ENCODE data around the gene EHD2. TPM values are rescaled to one million over a fixed set of nuclear protein-coding genes. Genes with fewer than 3 reads are reported as not detected.
"Not testable (repeated sequence)": the region's sequence is repeated elsewhere in the genome, so short reads cannot be mapped to it uniquely, and the experiment has no call there.

EHD2 gene, protein sequence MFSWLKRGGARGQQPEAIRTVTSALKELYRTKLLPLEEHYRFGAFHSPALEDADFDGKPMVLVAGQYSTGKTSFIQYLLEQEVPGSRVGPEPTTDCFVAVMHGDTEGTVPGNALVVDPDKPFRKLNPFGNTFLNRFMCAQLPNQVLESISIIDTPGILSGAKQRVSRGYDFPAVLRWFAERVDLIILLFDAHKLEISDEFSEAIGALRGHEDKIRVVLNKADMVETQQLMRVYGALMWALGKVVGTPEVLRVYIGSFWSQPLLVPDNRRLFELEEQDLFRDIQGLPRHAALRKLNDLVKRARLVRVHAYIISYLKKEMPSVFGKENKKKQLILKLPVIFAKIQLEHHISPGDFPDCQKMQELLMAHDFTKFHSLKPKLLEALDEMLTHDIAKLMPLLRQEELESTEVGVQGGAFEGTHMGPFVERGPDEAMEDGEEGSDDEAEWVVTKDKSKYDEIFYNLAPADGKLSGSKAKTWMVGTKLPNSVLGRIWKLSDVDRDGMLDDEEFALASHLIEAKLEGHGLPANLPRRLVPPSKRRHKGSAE
- not detected for polyA plus RNA-seq

DNA sequence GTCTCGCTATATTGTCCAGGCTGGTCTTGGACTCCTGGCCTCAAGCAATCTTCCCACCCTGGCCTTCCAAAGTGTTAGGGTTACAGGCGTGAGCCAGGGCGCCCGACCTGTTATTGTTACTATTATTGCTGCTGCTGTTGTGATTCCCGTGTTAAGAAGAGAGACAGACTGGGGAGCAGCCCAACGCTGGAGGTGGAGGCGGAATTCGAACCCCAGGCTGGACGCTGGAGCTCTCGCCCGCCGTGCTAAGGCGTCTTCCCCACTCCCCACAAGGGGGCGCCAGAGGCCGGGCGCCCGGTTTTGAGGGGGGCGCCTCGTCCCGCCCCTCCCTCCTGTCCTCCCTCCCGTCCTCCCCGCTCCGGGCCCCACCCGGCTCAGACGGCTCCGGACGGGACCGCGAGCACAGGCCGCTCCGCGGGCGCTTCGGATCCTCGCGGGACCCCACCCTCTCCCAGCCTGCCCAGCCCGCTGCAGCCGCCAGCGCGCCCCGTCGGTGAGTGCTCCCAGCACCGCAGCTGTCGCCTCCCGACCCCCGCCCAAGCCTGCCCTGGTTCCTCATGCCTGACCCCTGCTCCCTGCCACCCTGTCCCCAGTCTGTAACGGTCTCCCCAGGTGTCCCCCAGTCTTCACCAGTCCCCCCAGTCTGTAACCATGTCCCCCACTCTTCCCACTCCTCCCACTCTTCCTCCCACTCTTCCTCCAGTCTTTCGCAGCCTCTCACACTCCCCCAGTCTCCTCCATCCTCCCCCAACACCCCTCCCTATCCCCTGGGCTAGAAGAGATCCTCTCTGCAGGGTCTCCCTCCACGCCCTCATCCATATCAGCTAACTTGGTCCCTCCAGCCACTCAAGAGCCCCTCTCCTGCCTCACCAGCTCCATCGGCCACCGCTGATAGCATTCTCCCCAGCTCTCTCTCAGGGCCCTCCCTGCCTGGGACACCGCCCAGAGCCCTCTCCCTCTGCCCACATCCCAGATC, at the start of gene EHD2:
Gene EHD2 (plus strand): TSS at position 377 of the 976 bp plus-strand sequence. CDS start 3,191 bp downstream, outside the sequence.
- peaks cover 1% of the 10 kb centered on the region for H3K36me3 Mint-ChIP-seq
- no peak within 1 kb of the TSS for H3K27ac Mint-ChIP-seq
- peaks cover 32% of the 10 kb centered on the region for H3K27me3 Mint-ChIP-seq
- H3K4me1 Mint-ChIP-seq: peaks cover 0 to 3% (median 2%) of the 10 kb centered on the region in 3 donors
- peak within 1 kb of the TSS in 1 of 4 donors; percentile 10 for H3K4me3 Mint-ChIP-seq
- H3K9me3 Mint-ChIP-seq: peaks cover 4 to 10% (median 9%) of the 10 kb centered on the region in 3 donors

DNA sequence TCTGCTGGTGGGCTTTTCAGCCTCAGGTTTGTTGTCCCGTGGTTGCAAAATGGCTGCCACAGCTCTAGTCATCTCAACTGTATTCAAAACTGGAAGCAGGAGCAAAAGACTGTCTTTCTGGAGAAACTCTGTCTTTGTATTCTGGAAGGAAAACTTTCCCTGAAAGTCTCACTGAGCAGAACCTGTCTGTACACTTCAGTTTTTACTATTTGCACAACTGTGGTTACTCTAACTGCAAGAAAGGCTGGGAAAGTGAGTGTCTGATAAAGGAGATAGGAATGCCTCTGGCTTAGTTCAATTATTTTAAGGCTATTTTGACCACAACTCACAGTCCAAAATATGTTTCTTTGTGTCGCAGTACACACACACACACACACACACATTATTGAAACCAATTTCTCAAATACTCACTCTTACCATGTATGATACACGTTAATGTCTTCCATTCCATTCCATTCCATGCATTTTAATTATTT, 49.7 kb upstream of the EHD2 start:
- Mint-ChIP-seq H3K4me1 (peaks cover 0 to 5% (median 4%) of the 10 kb centered on the region in 3 donors), H3K9me3 (no peaks in the 10 kb centered on the region), H3K27me3 (no peaks in the 10 kb centered on the region), H3K4me3 (no peak overlapping the region), H3K27ac (no peak overlapping the region), H3K36me3 (peaks cover 3% of the 10 kb centered on the region)

DNA sequence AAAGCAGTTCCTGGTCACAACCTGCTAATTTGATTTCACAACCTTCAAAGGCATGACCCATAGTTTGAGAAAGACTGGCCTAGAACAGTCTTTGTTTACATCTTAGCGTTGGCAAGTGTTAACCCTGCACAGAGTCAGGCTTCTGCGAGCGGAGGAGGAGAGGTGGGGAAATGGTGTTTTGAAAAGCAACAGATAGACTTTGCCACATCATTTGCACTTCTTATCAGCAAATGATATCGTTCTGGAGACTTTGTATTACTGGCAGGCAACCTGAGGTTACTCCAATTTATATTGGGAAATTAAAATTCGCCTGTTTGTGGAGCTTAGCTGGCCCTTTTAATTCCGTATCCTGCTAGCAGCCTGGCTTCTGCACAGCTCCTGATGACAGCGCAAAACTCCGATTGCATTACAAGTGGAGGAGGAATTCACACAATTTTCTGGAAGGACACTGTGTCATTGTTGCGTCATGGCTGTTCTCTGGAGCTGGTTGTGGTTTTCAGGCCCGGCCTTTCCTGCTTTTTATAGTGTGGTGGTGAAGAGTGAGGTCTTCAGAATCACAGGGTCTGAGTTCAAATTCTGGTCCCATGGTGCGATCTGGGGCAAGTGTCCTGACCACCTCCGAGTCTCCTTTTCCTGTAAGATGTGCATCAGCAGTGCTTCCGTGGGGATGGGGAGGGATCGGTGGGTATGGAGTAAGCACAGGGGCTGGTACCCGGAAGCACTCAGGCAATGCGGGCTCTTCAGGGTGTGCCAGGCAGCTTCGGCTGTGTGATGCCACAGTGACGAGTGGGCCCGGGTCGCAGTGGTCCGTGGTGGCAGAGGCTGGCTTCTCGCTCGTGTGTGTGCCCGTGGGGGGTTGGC, 49.1 kb upstream of the EHD2 start:
- peaks cover 4% of the 10 kb centered on the region for H3K36me3 Mint-ChIP-seq
- no peak overlapping the region for H3K4me3 Mint-ChIP-seq
- H3K27me3 Mint-ChIP-seq: no peaks in the 10 kb centered on the region
- H3K9me3 Mint-ChIP-seq: no peaks in the 10 kb centered on the region
- no peak overlapping the region for H3K27ac Mint-ChIP-seq
- H3K4me1 Mint-ChIP-seq: peaks cover 0 to 5% (median 5%) of the 10 kb centered on the region in 3 donors

DNA sequence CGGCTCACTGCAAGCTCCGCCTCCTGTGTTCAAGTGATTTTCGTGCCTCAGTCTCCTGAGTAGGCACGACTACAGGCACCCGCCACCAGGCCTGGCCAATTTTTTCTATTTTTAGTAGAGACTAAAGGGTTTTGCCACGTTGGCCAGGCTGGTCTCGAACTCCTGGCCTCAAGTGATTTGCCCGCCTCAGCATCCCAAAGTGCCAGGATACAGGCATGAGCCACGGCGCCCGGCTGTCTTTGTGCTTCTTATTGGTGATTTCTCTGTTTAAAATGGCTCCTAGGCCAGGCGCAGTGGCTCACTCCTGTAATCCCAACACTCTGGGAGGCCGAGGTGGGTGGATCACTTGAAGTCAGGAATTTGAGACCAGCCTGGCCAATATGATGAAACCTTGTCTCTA, 44.7 kb upstream of the EHD2 start:
- not testable (repeated sequence) for H3K27me3 Mint-ChIP-seq, H3K4me1 Mint-ChIP-seq, H3K9me3 Mint-ChIP-seq, H3K4me3 Mint-ChIP-seq, H3K36me3 Mint-ChIP-seq, H3K27ac Mint-ChIP-seq

DNA sequence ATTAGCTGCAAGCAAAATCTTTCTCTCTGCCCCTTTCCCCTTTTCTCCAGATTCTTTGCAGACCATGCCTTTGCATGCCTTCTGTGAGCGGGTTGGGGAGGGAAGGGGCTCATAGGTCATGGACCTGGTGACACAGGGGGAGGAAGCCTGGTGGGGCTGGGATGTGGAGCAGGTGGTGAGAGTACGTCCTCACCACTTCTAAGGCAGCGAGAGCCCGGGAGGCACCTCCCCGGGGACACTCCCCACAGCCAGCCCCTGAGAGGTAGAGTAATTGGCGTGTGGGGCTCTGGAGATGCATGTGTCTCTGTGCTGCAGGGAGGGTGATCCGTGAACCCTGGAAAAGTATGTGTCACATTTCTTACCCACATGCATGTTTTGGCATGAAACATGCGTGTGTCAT, 42.5 kb upstream of the EHD2 start:
- H3K4me3 Mint-ChIP-seq: no peak overlapping the region
- peaks cover 0 to 3% (median 0%) of the 10 kb centered on the region in 3 donors for H3K4me1 Mint-ChIP-seq
- H3K9me3 Mint-ChIP-seq: no peaks in the 10 kb centered on the region
- peaks cover 6% of the 10 kb centered on the region for H3K36me3 Mint-ChIP-seq
- H3K27me3 Mint-ChIP-seq: no peaks in the 10 kb centered on the region
- H3K27ac Mint-ChIP-seq: peak overlapping the region in 1 of 3 donors; percentile 4

DNA sequence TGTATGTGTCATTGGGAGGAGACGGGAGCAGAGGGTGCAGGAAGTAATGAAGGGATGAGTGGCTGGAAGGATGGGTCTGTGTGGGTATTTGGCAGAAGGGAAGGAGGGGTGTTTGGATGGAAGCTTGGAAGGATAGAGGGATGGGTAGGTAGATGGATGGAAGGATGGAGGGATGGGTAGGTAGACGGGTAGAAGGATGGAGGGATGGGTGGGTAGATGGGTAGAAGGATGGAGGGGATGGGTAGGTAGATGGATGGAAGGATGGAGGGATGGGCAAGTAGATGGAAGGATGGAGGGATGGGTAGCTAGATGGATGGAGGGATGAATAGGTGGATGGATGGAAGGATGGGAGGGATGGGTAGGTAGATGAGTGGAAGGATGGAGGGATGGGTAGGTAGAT, 41.7 kb upstream of the EHD2 start:
- peaks cover 6% of the 10 kb centered on the region for H3K36me3 Mint-ChIP-seq
- no peaks in the 10 kb centered on the region for H3K9me3 Mint-ChIP-seq
- no peak overlapping the region for H3K4me3 Mint-ChIP-seq
- no peak overlapping the region for H3K27ac Mint-ChIP-seq
- H3K4me1 Mint-ChIP-seq: peaks cover 0 to 3% (median 0%) of the 10 kb centered on the region in 3 donors
- H3K27me3 Mint-ChIP-seq: no peaks in the 10 kb centered on the region

DNA sequence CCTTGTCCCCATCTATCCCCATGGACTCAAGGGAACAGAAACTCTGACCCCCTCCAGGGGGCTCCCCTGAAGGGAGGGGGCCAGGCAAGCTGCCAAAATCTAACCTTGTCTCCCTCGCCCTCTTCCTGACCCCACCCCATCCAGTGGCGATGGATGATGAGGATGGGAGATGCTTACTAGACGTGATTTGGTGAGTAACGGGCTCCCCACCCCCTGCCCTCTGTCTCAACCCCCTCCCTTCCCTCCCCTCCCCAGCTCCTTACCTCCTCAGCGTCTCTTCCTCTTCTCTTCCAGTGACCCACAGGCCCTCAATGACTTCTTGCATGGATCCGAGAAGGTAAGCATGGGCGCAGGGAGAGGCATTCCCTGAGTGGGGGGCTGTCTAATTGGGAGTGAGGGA, 39.8 kb upstream of the EHD2 start:
- Mint-ChIP-seq H3K4me1 (peaks cover 0 to 3% (median 0%) of the 10 kb centered on the region in 3 donors), H3K9me3 (no peaks in the 10 kb centered on the region), H3K27ac (no peak overlapping the region), H3K4me3 (no peak overlapping the region), H3K36me3 (peaks cover 6% of the 10 kb centered on the region), H3K27me3 (no peaks in the 10 kb centered on the region)

DNA sequence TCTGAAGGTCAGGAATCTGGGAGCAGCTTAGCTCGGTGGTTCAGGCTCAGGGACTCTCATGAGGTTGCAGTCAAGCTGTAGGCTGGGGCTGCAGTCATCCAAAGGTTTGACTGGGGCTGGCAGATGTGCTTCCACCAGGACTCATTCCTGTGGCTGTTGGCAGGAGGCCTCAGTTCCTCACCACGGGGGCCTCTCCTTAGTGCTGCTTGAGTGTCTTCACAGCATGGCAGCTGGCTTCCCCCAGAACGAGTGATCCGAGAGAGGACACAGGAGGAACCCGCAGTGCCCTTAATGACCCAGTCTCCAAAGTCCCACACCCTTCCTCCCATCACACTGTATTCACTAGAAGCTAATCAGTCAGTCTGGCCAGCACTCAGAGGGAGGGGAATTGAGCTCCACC, 38.7 kb upstream of the EHD2 start:
- Mint-ChIP-seq H3K4me3 (no peak overlapping the region), H3K36me3 (peaks cover 4% of the 10 kb centered on the region), H3K9me3 (no peaks in the 10 kb centered on the region), H3K27ac (no peak overlapping the region), H3K4me1 (peaks cover 0 to 2% (median 0%) of the 10 kb centered on the region in 3 donors), H3K27me3 (no peaks in the 10 kb centered on the region)

DNA sequence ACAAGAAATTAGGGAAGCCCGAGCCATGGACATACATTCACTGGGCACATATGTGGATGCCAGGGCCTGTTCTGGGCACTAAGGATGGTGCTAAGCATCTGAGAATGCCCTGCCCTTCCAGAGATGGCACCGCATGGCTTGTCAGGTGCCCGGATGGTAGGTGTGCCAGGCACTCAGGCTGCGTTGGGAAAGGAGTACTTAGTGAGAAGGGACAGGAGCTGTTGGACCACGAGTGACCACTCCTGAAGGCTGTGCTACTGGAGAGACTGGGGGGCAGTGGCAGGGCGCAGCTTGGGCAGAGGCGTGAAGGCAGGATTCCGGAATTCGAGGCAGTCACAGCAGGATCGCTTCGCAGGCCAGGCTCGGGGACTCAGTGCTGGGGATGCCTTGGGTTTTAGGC, 38.0 kb upstream of the EHD2 start:
- Mint-ChIP-seq H3K4me3 (no peak overlapping the region), H3K36me3 (peaks cover 2% of the 10 kb centered on the region), H3K9me3 (no peaks in the 10 kb centered on the region), H3K4me1 (peaks cover 0 to 2% (median 0%) of the 10 kb centered on the region in 3 donors), H3K27me3 (no peaks in the 10 kb centered on the region), H3K27ac (no peak overlapping the region)

DNA sequence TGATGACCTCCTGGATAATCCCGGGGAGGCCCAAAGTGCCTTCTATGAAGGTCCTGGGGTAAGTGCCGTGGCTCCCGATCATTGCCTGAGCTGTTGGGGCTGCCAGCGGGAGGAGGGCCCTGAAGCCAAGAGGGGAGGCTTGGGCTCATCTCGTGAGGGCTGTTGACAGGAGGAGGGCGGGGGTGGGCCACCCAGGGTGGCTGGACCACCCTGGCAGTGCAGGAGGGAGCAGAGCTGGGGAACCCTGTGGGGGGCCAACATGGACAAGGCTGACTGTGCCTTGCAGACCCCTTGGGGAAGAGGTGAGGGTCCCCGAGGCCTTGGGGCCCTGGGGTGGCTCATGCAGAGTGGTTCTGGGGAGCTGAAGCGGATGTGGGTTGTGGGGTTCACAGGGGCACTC, 37.4 kb upstream of the EHD2 start:
- H3K36me3 Mint-ChIP-seq: no peaks in the 10 kb centered on the region
- H3K9me3 Mint-ChIP-seq: no peaks in the 10 kb centered on the region
- no peak overlapping the region for H3K27ac Mint-ChIP-seq
- no peaks in the 10 kb centered on the region for H3K27me3 Mint-ChIP-seq
- H3K4me1 Mint-ChIP-seq: peaks cover 0 to 2% (median 0%) of the 10 kb centered on the region in 3 donors
- H3K4me3 Mint-ChIP-seq: no peak overlapping the region

DNA sequence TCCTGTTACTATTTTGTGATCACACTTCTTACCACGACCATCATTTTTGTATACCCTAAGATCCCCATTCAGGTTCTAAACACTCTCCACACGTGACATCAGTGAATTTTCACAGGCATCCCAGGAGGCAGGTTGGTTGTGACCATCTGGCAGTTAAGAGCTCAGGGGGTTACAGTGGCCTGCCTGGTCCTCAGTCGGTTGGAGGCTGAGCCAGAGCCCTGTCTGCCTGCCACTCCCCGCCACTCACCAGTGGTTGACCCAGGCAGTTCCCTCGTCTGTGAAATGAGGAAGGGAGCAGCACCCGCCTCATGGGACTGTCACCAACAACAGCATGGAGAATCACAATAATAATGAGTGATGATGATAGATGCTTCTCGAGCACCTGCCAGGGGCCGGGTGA, 36.4 kb upstream of the EHD2 start:
- Mint-ChIP-seq H3K27me3 (no peaks in the 10 kb centered on the region), H3K4me3 (no peak overlapping the region), H3K27ac (no peak overlapping the region), H3K36me3 (peaks cover 3% of the 10 kb centered on the region), H3K4me1 (peaks cover 0 to 3% (median 0%) of the 10 kb centered on the region in 3 donors), H3K9me3 (no peaks in the 10 kb centered on the region)

DNA sequence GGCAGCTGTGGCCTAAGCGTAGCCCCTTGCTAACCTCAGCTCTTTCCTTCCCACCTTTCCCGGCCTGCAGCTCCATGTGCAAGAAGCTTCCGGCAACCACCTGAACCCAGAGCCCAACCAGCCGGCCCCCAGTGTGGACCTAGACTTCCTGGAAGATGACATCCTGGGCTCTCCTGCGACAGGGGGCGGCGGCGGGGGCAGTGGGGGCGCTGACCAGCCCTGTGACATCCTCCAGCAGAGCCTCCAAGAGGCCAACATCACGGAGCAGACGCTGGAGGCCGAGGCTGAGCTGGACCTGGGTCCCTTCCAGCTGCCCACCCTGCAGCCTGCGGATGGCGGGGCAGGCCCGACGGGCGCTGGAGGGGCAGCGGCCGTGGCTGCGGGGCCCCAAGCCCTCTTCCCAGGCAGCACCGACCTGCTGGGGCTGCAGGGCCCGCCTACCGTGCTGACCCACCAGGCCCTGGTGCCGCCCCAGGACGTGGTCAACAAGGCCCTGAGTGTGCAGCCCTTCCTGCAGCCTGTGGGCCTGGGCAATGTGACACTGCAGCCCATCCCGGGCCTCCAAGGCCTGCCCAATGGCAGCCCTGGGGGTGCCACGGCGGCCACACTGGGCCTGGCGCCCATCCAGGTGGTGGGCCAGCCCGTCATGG, 33.8 kb upstream of the EHD2 start:
- Mint-ChIP-seq H3K36me3 (peaks cover 5% of the 10 kb centered on the region), H3K27me3 (no peaks in the 10 kb centered on the region), H3K9me3 (no peaks in the 10 kb centered on the region), H3K4me3 (no peak overlapping the region), H3K4me1 (peaks cover 0 to 7% (median 0%) of the 10 kb centered on the region in 3 donors), H3K27ac (no peak overlapping the region)

DNA sequence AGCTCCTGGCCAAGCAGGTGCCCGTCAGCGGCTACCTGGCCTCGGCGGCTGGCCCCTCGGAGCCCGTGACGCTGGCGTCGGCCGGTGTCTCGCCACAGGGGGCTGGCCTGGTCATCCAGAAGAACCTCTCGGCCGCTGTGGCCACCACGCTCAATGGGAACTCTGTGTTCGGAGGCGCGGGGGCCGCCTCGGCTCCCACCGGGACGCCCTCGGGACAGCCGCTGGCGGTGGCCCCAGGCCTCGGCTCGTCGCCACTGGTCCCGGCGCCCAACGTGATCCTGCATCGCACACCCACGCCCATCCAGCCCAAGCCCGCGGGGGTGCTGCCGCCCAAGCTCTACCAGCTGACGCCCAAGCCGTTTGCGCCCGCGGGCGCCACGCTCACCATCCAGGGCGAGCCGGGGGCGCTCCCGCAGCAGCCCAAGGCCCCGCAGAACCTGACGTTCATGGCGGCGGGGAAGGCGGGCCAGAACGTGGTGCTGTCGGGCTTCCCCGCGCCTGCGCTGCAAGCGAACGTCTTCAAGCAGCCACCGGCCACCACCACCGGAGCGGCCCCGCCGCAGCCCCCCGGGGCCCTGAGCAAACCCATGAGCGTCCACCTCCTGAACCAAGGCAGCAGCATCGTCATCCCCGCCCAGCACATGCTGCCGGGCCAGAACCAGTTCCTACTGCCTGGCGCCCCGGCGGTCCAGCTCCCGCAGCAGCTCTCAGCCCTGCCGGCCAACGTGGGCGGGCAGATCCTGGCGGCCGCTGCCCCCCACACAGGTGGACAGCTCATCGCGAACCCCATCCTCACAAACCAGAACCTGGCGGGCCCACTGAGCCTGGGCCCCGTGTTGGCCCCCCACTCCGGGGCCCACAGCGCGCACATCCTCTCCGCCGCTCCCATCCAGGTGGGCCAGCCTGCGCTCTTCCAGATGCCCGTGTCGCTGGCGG, 33.0 kb upstream of the EHD2 start:
- H3K4me3 Mint-ChIP-seq: no peak overlapping the region
- no peaks in the 10 kb centered on the region for H3K27me3 Mint-ChIP-seq
- H3K36me3 Mint-ChIP-seq: peaks cover 5% of the 10 kb centered on the region
- peaks cover 0 to 5% (median 0%) of the 10 kb centered on the region in 3 donors for H3K4me1 Mint-ChIP-seq
- H3K9me3 Mint-ChIP-seq: no peaks in the 10 kb centered on the region
- no peak overlapping the region for H3K27ac Mint-ChIP-seq
